ENCODE data around the gene HEATR5A.

HEATR5A gene

GRCh38 chr14:31425905-31426304, 5.6 kb upstream of the HEATR5A start:
- DNase-seq, result no peak

GRCh38 chr14:31421200-31421599, 850 bp upstream of the HEATR5A start:
- no peak for DNase-seq

GRCh38 chr14:31419967-31420318, 407 bp downstream of the HEATR5A start:
- peak; percentile 69 for DNase-seq

- DNase-seq, result no peak
These were observed 977 bp downstream of the HEATR5A start for GRCh38 chr14:31419179-31419966.

- DNase-seq, result no peak
These were observed 1.9 kb downstream of the HEATR5A start for GRCh38 chr14:31418440-31418839.

- DNase-seq, result no peak
These were observed 6.0 kb downstream of the HEATR5A start for GRCh38 chr14:31414190-31414833.

- DNase-seq, result no peak
These were observed 9.1 kb downstream of the HEATR5A start for GRCh38 chr14:31411218-31411727.

- no peak for DNase-seq
These were observed 10.2 kb downstream of the HEATR5A start for GRCh38 chr14:31410048-31410650.

GRCh38 chr14:31408421-31408820, 11.9 kb downstream of the HEATR5A start:
- no peak for DNase-seq

GRCh38 chr14:31405599-31406232, 14.6 kb downstream of the HEATR5A start:
- no peak for DNase-seq

- no peak for DNase-seq
These were observed 15.2 kb downstream of the HEATR5A start for GRCh38 chr14:31405106-31405505.

GRCh38 chr14:31403707-31404106, 16.6 kb downstream of the HEATR5A start:
- DNase-seq, result no peak

GRCh38 chr14:31402764-31403439, 17.4 kb downstream of the HEATR5A start:
- DNase-seq, result no peak

- DNase-seq, result no peak
These were observed 18.9 kb downstream of the HEATR5A start for GRCh38 chr14:31401369-31401932.

- no peak for DNase-seq
These were observed 20.2 kb downstream of the HEATR5A start for GRCh38 chr14:31400031-31400638.

- DNase-seq, result no peak
These were observed 24.7 kb downstream of the HEATR5A start for GRCh38 chr14:31395572-31396205.

GRCh38 chr14:31395119-31395518, 25.2 kb downstream of the HEATR5A start:
- no peak for DNase-seq

GRCh38 chr14:31391977-31392503, 28.3 kb downstream of the HEATR5A start:
- DNase-seq, result no peak

GRCh38 chr14:31391473-31391872, 28.9 kb downstream of the HEATR5A start:
- no peak for DNase-seq

GRCh38 chr14:31389946-31390345, 30.4 kb downstream of the HEATR5A start:
- DNase-seq, result no peak

All from femur (tissue), 1 donor.